Stimulated activated CD8-positive, alpha-beta memory T cell treated with anti-CD3 and anti-CD28 coated beads, Interleukin-7, amount 100 ng/mL, for 4 hours (primary cell): ENCODE measurements around the gene SP5.
"Not testable (repeated sequence)": the region's sequence is repeated elsewhere in the genome, so short reads cannot be mapped to it uniquely, and the experiment has no call there.

Source experiments
- DNase-seq, 2 donors: peaks; one replicate each; pipeline ENCODE4 v3.0.0-alpha.2; 2020; ENCODE audit warnings: low read depth in 2 of 2

Gene SP5

GRCh38 chr2:170739048-170739447 lies 23.9 kb downstream of the SP5 start:
- DNase-seq = no peak

GRCh38 chr2:170739507-170740046 lies 24.4 kb downstream of the SP5 start:
- DNase-seq = no peak

GRCh38 chr2:170740660-170741059 lies 25.5 kb downstream of the SP5 start:
- no peak for DNase-seq

- no peak for DNase-seq
Measured at GRCh38 chr2:170742000-170742399, 26.9 kb downstream of the SP5 start.

GRCh38 chr2:170742896-170743529 lies 27.9 kb downstream of the SP5 start:
- DNase-seq = no peak

GRCh38 chr2:170743530-170744239 lies 28.5 kb downstream of the SP5 start:
- no peak for DNase-seq

GRCh38 chr2:170744248-170745002 lies 29.3 kb downstream of the SP5 start:
- no peak for DNase-seq

- no peak for DNase-seq
Measured at GRCh38 chr2:170745305-170745704, 30.2 kb downstream of the SP5 start.

- DNase-seq = no peak
Measured at GRCh38 chr2:170747921-170748320, 32.8 kb downstream of the SP5 start.

GRCh38 chr2:170751555-170751954 lies 36.4 kb downstream of the SP5 start:
- not testable (repeated sequence) for DNase-seq

GRCh38 chr2:170761572-170761971 lies 46.4 kb downstream of the SP5 start:
- DNase-seq = no peak

GRCh38 chr2:170762760-170763159 lies 47.6 kb downstream of the SP5 start:
- DNase-seq = no peak

GRCh38 chr2:170763232-170763631 lies 48.1 kb downstream of the SP5 start:
- no peak for DNase-seq

- no peak for DNase-seq
Measured at GRCh38 chr2:170764880-170765261, 49.7 kb downstream of the SP5 start.

- DNase-seq = no peak
Measured at GRCh38 chr2:170766693-170767092, 51.6 kb downstream of the SP5 start.
